ENCODE measurements around the gene NEDD9. TPM values are rescaled to one million over a fixed set of nuclear protein-coding genes. Genes with fewer than 3 reads are reported as not detected.

NEDD9 gene
- total RNA-seq, 1 donor, result 32.9 TPM

GRCh38 chr6:11153447-11153846 is 79.0 kb downstream of the NEDD9 start:
- Histone ChIP-seq H3K79me2 (ENCODE audit: insufficient read depth, low read length) (no peaks in the 10 kb centered on the region), H3K36me3 (ENCODE audit: insufficient read depth, low read length) (no peaks in the 10 kb centered on the region), H4K20me1 (ENCODE audit: insufficient read depth, low read length) (no peaks in the 10 kb centered on the region), H2AFZ (ENCODE audit: low read length) (no peak overlapping the region), H3K4me3 (ENCODE audit: insufficient read depth, low read length) (no peak overlapping the region), H3K27me3 (ENCODE audit: insufficient read depth, low read length) (no peaks in the 10 kb centered on the region), H3K4me1 (ENCODE audit: insufficient read depth, low read length) (no peaks in the 10 kb centered on the region), H3K9me3 (ENCODE audit: low read depth, low read length) (no peaks in the 10 kb centered on the region), H3K4me2 (ENCODE audit: insufficient read depth, low read length) (no peak overlapping the region), H3K27ac (ENCODE audit: low read depth, low read length) (no peak overlapping the region)
- no peak for DNase-seq (ENCODE audit: insufficient read length, low spot score, missing footprints)
- TF ChIP-seq CTCF (IDR thresholded peaks at IDR 0.05; ENCODE audit: extremely low read depth, low read depth, low read length), result no peak

- no peak overlapping the region for H2AFZ ChIP-seq (ENCODE audit: low read length)
- H4K20me1 ChIP-seq (ENCODE audit: insufficient read depth, low read length), result no peaks in the 10 kb centered on the region
- no peak for TF ChIP-seq CTCF (IDR thresholded peaks at IDR 0.05; ENCODE audit: extremely low read depth, low read depth, low read length)
- no peak overlapping the region for H3K27ac ChIP-seq (ENCODE audit: low read depth, low read length)
- H3K36me3 ChIP-seq (ENCODE audit: insufficient read depth, low read length), result no peaks in the 10 kb centered on the region
- no peaks in the 10 kb centered on the region for H3K27me3 ChIP-seq (ENCODE audit: insufficient read depth, low read length)
- H3K4me2 ChIP-seq (ENCODE audit: insufficient read depth, low read length), result no peak overlapping the region
- no peaks in the 10 kb centered on the region for H3K4me1 ChIP-seq (ENCODE audit: insufficient read depth, low read length)
- H3K4me3 ChIP-seq (ENCODE audit: insufficient read depth, low read length), result no peak overlapping the region
- no peak for DNase-seq (ENCODE audit: insufficient read length, low spot score, missing footprints)
- H3K79me2 ChIP-seq (ENCODE audit: insufficient read depth, low read length), result no peaks in the 10 kb centered on the region
- no peaks in the 10 kb centered on the region for H3K9me3 ChIP-seq (ENCODE audit: low read depth, low read length)
Measured at GRCh38 chr6:11152581-11152980, 79.9 kb downstream of the NEDD9 start.

GRCh38 chr6:11151488-11151887 is 81.0 kb downstream of the NEDD9 start:
- no peaks in the 10 kb centered on the region for H3K4me1 ChIP-seq (ENCODE audit: insufficient read depth, low read length)
- H3K79me2 ChIP-seq (ENCODE audit: insufficient read depth, low read length), result no peaks in the 10 kb centered on the region
- no peaks in the 10 kb centered on the region for H3K9me3 ChIP-seq (ENCODE audit: low read depth, low read length)
- TF ChIP-seq CTCF (IDR thresholded peaks at IDR 0.05; ENCODE audit: extremely low read depth, low read depth, low read length), result no peak
- no peak overlapping the region for H3K4me3 ChIP-seq (ENCODE audit: insufficient read depth, low read length)
- no peak overlapping the region for H3K4me2 ChIP-seq (ENCODE audit: insufficient read depth, low read length)
- H3K27ac ChIP-seq (ENCODE audit: low read depth, low read length), result no peak overlapping the region
- no peaks in the 10 kb centered on the region for H3K27me3 ChIP-seq (ENCODE audit: insufficient read depth, low read length)
- no peaks in the 10 kb centered on the region for H4K20me1 ChIP-seq (ENCODE audit: insufficient read depth, low read length)
- no peak for DNase-seq (ENCODE audit: insufficient read length, low spot score, missing footprints)
- H2AFZ ChIP-seq (ENCODE audit: low read length), result no peak overlapping the region
- H3K36me3 ChIP-seq (ENCODE audit: insufficient read depth, low read length), result no peaks in the 10 kb centered on the region

GRCh38 chr6:11149551-11149950 is 82.9 kb downstream of the NEDD9 start:
- Histone ChIP-seq H4K20me1 (ENCODE audit: insufficient read depth, low read length) (no peaks in the 10 kb centered on the region), H3K27ac (ENCODE audit: low read depth, low read length) (no peak overlapping the region), H2AFZ (ENCODE audit: low read length) (no peak overlapping the region), H3K79me2 (ENCODE audit: insufficient read depth, low read length) (no peaks in the 10 kb centered on the region), H3K4me1 (ENCODE audit: insufficient read depth, low read length) (no peaks in the 10 kb centered on the region), H3K4me2 (ENCODE audit: insufficient read depth, low read length) (no peak overlapping the region), H3K36me3 (ENCODE audit: insufficient read depth, low read length) (no peaks in the 10 kb centered on the region), H3K4me3 (ENCODE audit: insufficient read depth, low read length) (no peak overlapping the region), H3K27me3 (ENCODE audit: insufficient read depth, low read length) (no peaks in the 10 kb centered on the region), H3K9me3 (ENCODE audit: low read depth, low read length) (no peaks in the 10 kb centered on the region)
- DNase-seq (ENCODE audit: insufficient read length, low spot score, missing footprints), result no peak
- TF ChIP-seq CTCF (IDR thresholded peaks at IDR 0.05; ENCODE audit: extremely low read depth, low read depth, low read length), result no peak
